ENCODE results near the gene SPSB3. TPM values are rescaled to one million over a fixed set of nuclear protein-coding genes. Genes with fewer than 3 reads are reported as not detected.

The SPSB3 gene
- total RNA-seq, 1 donor from 2014 or later, result 44.2 TPM

DNA sequence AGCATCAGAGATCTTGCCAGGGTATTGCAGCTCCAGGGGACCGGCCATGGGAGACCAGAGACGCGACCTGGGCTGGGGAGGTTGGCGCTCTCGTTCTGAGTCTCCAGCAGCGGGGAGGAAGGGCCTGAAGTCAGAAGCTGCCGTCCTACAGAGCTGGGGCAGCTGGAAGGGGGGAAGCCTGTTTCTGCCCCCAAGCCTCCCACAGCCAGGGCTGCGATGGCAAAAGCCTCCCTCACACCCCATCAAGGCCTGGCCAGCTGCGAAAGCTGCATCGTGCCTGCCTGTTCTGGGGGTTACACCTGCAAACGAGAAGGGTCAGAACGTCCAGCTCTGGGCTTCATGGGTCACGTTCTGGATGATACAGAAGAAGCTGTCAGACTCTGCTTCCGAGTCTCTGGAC is 50.3 kb downstream of the SPSB3 start:
- ATAC-seq, result no peak
- H3K27ac ChIP-seq, result no peak overlapping the region
- H3K36me3 ChIP-seq, result peaks cover 70% of the 10 kb centered on the region
- H3K4me1 ChIP-seq, result no peaks in the 10 kb centered on the region
- intact Hi-C loops (cut with DNase I), result no loop called here
- DNase-seq, result no peak
- TF ChIP-seq, protein P1, sequence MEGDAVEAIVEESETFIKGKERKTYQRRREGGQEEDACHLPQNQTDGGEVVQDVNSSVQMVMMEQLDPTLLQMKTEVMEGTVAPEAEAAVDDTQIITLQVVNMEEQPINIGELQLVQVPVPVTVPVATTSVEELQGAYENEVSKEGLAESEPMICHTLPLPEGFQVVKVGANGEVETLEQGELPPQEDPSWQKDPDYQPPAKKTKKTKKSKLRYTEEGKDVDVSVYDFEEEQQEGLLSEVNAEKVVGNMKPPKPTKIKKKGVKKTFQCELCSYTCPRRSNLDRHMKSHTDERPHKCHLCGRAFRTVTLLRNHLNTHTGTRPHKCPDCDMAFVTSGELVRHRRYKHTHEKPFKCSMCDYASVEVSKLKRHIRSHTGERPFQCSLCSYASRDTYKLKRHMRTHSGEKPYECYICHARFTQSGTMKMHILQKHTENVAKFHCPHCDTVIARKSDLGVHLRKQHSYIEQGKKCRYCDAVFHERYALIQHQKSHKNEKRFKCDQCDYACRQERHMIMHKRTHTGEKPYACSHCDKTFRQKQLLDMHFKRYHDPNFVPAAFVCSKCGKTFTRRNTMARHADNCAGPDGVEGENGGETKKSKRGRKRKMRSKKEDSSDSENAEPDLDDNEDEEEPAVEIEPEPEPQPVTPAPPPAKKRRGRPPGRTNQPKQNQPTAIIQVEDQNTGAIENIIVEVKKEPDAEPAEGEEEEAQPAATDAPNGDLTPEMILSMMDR (IDR thresholded peaks at IDR 0.05), result no peak
- no peaks in the 10 kb centered on the region for H3K9me3 ChIP-seq
- H3K4me3 ChIP-seq, result no peak overlapping the region
- H3K27me3 ChIP-seq (ENCODE audit: low read depth), result no peaks in the 10 kb centered on the region

DNA sequence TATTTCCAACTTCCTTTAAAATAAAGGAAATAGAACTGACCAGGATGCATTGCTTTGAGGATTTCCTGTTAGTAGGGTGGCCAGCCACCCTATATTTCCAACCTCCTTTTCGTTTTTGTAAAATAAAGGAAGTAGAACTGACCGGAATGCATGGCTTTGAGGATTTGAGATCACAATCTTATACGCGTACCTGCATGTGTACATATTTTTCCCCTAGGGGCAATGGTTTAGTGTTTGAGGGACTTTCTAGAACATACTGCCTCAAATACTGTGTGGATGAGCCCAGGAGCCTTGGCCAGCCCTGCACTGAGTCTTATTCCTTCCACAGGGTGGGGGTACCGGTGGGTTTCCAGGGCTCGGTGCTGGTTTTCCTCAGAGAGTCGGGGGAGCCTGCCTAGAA is 50.8 kb downstream of the SPSB3 start:
- H3K36me3 ChIP-seq, result peaks cover 73% of the 10 kb centered on the region
- ATAC-seq (no peak), DNase-seq (no peak)
- no peak overlapping the region for H3K27ac ChIP-seq
- intact Hi-C loops (cut with DNase I), result no loop called here
- no peaks in the 10 kb centered on the region for H3K27me3 ChIP-seq (ENCODE audit: low read depth)
- TF ChIP-seq, protein P1 (IDR thresholded peaks at IDR 0.05), result no peak
- no peak overlapping the region for H3K4me3 ChIP-seq
- H3K4me1 ChIP-seq, result no peaks in the 10 kb centered on the region
- no peaks in the 10 kb centered on the region for H3K9me3 ChIP-seq

DNA sequence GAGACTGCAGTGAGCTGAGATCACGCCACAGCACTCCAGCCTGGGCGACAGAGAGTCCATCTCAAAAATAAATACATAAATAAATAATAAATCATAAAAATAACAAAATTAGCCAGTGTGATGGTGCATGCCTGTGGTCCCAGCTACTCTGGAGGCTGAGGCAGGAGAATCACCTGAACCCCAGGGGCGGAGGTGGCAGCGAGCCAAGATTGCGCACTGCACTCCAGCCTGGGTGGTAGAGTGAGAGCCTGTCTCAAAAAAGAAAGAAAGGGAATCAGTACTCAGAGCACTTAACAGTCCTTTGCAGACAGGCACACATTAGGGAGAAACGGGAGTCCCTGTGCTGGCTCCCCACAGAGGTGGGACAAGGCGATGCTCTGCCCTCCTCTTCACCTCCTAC is 51.3 kb downstream of the SPSB3 start:
- H3K4me1 ChIP-seq, result no peaks in the 10 kb centered on the region
- no peaks in the 10 kb centered on the region for H3K27me3 ChIP-seq (ENCODE audit: low read depth)
- DNase-seq (no peak), ATAC-seq (no peak)
- TF ChIP-seq, protein P1 (IDR thresholded peaks at IDR 0.05), result no peak
- no peak overlapping the region for H3K27ac ChIP-seq
- H3K36me3 ChIP-seq, result peaks cover 78% of the 10 kb centered on the region
- H3K4me3 ChIP-seq, result no peak overlapping the region
- H3K9me3 ChIP-seq, result no peaks in the 10 kb centered on the region
- intact Hi-C loops (cut with DNase I), result no loop called here

DNA sequence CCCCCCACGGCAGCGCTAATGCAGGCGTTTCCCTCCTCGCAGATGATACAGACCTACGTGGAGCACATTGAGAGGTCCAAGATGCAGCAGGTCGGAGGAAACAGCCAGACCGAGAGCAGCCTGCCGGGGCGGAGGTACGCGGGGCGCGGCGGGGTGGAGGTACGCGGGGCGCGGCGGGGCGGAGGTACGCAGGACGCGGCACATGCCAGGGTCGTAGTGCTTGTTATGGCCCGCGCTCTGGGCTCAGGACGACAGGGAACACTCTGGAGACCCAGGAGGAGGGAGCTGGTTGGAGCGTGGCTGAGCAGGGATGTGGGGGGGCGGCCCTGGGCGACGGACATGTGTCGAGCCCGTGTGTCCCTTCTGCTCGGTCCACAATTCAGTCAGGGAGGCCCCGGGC is 52.9 kb downstream of the SPSB3 start:
- no peak overlapping the region for H3K4me3 ChIP-seq
- TF ChIP-seq, protein P1 (IDR thresholded peaks at IDR 0.05), result no peak
- no peak for ATAC-seq
- intact Hi-C loops (cut with DNase I), result no loop called here
- no peak for DNase-seq
- H3K27me3 ChIP-seq (ENCODE audit: low read depth), result no peaks in the 10 kb centered on the region
- H3K9me3 ChIP-seq, result no peaks in the 10 kb centered on the region
- H3K4me1 ChIP-seq, result no peaks in the 10 kb centered on the region
- H3K36me3 ChIP-seq, result peaks cover 86% of the 10 kb centered on the region
- no peak overlapping the region for H3K27ac ChIP-seq

- H3K4me3 ChIP-seq, result no peak overlapping the region
- no peaks in the 10 kb centered on the region for H3K9me3 ChIP-seq
- no peak for ATAC-seq
- intact Hi-C loops (cut with DNase I), result no loop called here
- H3K27ac ChIP-seq, result no peak overlapping the region
- no peak for DNase-seq
- peaks cover 82% of the 10 kb centered on the region for H3K36me3 ChIP-seq
- no peaks in the 10 kb centered on the region for H3K4me1 ChIP-seq
- TF ChIP-seq, protein P1 (IDR thresholded peaks at IDR 0.05), result no peak
- H3K27me3 ChIP-seq (ENCODE audit: low read depth), result no peaks in the 10 kb centered on the region
Measured at GRCh38 chr16:1729026-1729425, 53.3 kb downstream of the SPSB3 start.
